SJSA1 (cell line): ENCODE results near the gene USP24. TPM values are rescaled to one million over a fixed set of nuclear protein-coding genes. Genes with fewer than 3 reads are reported as not detected.
"Not testable (repeated sequence)": the region's sequence is repeated elsewhere in the genome, so short reads cannot be mapped to it uniquely, and the experiment has no call there.

Experiments
- DNase-seq, 2 experiments: peaks; one replicate each; pipeline ENCODE4 v3.0.0-alpha.2; 2015 to 2020; ENCODE audit warnings: low spot score in 2 of 2, low read depth in 1 of 2
- H3K27ac ChIP-seq: fragments of 250-450 bp; sonication (Bioruptor Pico); 2 replicates; pipeline ENCODE4 v1.5.1; 2020; ENCODE audit warnings: mild to moderate bottlenecking, moderate library complexity
- H3K27me3 ChIP-seq: fragments of 250-450 bp; sonication (Bioruptor Pico); replicated peaks from 2 replicates; pipeline ENCODE4 v1.5.1; 2020; ENCODE audit warnings: mild to moderate bottlenecking, moderate library complexity
- H3K36me3 ChIP-seq: fragments of 250-450 bp; sonication (Bioruptor Pico); 2 replicates; pipeline ENCODE4 v1.5.1; 2020; ENCODE audit warnings: mild to moderate bottlenecking
- H3K4me1 ChIP-seq: fragments of 250-450 bp; sonication (Bioruptor Pico); replicated peaks from 2 replicates; pipeline ENCODE4 v1.6.1; 2021; ENCODE audit warnings: mild to moderate bottlenecking
- H3K4me3 ChIP-seq: fragments of 250-450 bp; sonication (Bioruptor Pico); 2 replicates; pipeline ENCODE4 v1.5.1; 2020; ENCODE audit warnings: mild to moderate bottlenecking
- H3K9me3 ChIP-seq: fragments of 250-450 bp; sonication (Bioruptor Pico); replicated peaks from 2 replicates; pipeline ENCODE4 v1.5.1; 2020; ENCODE audit warnings: mild to moderate bottlenecking
- total RNA-seq: library from RNA; depleted of rRNA; stranded (reverse); fragments of >200 nt; shearing (Covaris generic); gene quantifications from 2 replicates; pipeline ENCODE4 v1.2.3, GENCODE V29; 2014

Gene USP24
- total RNA-seq, 1 experiment from 2014 or later: 24.4 TPM

DNA sequence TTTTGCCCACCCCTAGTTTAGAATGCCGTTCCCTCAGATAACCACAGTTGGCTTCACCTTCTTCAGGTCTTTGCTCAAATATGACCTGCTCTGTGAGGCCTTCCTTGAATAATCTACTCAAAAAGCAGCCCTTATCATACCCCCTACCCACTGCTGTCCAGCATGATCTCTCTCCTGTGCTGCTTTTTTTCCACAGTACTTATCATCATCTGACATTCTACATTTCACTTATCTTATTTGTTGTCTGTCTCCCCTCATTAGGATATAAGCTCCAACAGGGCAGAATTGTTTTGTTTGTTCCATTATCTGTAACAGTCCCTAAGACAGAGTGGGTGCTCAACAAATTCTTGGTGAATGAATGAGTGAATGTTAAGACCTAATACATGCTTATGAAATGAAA lies 18.1 kb downstream of the USP24 start:
- Histone ChIP-seq H3K4me1 (no peaks in the 10 kb centered on the region), H3K4me3 (no peak overlapping the region), H3K9me3 (no peaks in the 10 kb centered on the region), H3K36me3 (peaks cover 13% of the 10 kb centered on the region; the same call in 1 of the 2 replicates), H3K27ac (no peak overlapping the region), H3K27me3 (no peaks in the 10 kb centered on the region)
- DNase-seq: no peak

DNA sequence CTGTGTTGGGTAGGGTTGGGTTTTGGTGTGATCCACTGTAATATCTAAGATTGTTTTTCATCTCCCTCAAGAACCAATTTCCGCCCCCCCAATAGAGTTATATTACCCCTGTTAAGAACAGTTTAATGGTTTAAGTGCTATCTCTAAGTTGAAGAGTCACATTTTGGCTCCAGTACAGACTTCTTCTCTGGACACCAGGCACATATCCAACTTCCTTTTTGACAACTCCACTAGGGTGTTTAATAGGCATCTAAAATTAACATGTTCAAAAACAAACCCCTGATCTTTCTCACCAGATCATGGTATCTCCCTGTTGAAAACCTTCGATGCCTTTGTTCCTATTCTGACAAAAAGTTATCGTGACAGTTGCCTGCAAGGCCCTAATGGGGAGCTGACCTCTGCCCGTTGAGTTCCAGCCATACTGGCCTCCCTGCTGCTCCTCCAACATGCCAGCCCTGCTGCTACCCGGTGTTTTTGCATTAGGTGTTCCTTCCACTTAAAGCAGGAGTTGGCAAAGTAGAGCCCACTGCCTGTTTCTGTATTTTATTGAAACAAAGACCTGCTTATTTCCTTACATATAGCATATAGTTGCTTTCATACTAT lies 18.6 kb downstream of the USP24 start:
- no peak for DNase-seq
- no peak overlapping the region for H3K4me3 ChIP-seq
- peaks cover 13% of the 10 kb centered on the region; the same call in 1 of the 2 replicates for H3K36me3 ChIP-seq
- H3K27me3 ChIP-seq: no peaks in the 10 kb centered on the region
- H3K4me1 ChIP-seq: no peaks in the 10 kb centered on the region
- H3K27ac ChIP-seq: no peak overlapping the region
- no peaks in the 10 kb centered on the region for H3K9me3 ChIP-seq

DNA sequence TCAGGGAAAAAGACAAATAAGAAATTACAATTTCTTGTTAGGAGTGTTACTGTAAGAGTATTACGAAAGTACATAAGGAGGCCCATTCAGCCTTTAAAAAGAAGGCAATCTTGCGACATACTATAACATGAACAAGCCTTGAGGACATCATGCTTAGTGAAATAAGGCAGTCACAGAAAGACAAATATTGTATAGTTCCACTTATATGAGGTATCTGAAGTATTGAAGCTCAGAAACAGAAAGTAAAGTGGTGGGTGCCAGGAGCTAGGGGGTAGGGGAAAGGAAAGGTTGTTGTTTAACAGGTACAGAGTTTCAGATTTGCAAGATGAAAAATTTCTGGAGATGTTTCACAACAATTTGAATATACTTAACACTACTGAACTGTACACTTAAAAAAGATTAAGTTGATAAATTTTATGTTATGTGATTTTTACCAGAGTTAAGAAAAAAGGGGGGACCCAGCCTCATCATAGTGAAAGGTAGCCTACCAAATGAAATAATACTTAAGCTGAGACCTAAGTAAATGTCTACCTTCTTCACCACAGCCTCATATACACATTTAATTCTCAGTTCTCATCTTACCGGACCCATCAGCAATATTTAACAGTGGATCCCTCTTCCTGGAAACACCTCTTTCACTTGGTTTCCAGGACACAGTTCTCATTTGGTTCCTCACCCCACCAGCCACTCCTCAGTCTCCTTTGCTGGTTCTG lies 19.5 kb downstream of the USP24 start:
- H3K36me3 ChIP-seq: peaks cover 13% of the 10 kb centered on the region; the same call in 1 of the 2 replicates
- no peak overlapping the region for H3K27ac ChIP-seq
- no peaks in the 10 kb centered on the region for H3K9me3 ChIP-seq
- H3K4me3 ChIP-seq: no peak overlapping the region
- no peaks in the 10 kb centered on the region for H3K4me1 ChIP-seq
- H3K27me3 ChIP-seq: no peaks in the 10 kb centered on the region
- DNase-seq: no peak

DNA sequence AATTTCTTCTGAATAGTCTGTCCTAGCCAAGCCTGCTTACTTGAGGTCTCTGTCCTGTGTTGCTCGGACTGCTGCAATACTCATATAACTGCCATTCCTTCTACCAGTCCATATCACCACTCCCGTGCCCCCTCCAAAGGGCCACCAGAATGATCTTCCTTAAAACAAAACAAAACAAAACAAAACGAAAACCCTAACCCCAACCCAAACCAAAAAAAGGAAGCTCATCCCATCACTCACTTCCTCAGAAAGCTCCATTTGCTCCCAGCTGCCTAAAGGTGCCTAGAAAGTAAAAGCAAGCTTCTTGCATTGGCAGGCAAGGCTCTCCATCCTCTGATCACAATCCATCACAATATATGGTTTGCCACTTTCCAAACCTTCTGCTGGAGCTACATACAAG lies 20.3 kb downstream of the USP24 start:
- no peak overlapping the region for H3K4me3 ChIP-seq
- no peak overlapping the region for H3K27ac ChIP-seq
- no peak for DNase-seq
- no peaks in the 10 kb centered on the region for H3K4me1 ChIP-seq
- no peaks in the 10 kb centered on the region for H3K27me3 ChIP-seq
- H3K36me3 ChIP-seq: peaks cover 11% of the 10 kb centered on the region; the same call in 1 of the 2 replicates
- H3K9me3 ChIP-seq: no peaks in the 10 kb centered on the region

DNA sequence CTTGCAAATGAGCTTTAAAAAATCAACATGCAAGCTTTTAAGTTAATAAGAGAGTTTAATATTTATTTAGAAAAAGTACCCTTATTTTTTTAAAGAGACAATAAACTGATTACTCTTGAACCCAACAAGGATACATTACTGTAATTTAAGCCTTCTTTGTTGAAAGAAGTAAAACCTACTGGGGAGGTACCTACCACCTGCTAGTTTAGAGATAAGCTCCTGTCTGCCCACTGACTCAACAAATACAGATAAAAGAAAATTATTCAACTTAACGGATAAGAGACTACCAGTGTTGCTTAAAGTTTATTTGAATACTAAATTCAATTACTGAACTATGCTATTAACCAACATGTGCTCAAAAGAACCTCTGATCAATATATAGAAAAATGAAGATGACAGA lies 23.1 kb downstream of the USP24 start:
- H3K9me3 ChIP-seq: no peaks in the 10 kb centered on the region
- H3K27ac ChIP-seq: no peak overlapping the region
- H3K4me1 ChIP-seq: no peaks in the 10 kb centered on the region
- H3K4me3 ChIP-seq: no peak overlapping the region
- no peak for DNase-seq
- H3K36me3 ChIP-seq: no peaks in the 10 kb centered on the region; the same call in 1 of the 2 replicates
- no peaks in the 10 kb centered on the region for H3K27me3 ChIP-seq

DNA sequence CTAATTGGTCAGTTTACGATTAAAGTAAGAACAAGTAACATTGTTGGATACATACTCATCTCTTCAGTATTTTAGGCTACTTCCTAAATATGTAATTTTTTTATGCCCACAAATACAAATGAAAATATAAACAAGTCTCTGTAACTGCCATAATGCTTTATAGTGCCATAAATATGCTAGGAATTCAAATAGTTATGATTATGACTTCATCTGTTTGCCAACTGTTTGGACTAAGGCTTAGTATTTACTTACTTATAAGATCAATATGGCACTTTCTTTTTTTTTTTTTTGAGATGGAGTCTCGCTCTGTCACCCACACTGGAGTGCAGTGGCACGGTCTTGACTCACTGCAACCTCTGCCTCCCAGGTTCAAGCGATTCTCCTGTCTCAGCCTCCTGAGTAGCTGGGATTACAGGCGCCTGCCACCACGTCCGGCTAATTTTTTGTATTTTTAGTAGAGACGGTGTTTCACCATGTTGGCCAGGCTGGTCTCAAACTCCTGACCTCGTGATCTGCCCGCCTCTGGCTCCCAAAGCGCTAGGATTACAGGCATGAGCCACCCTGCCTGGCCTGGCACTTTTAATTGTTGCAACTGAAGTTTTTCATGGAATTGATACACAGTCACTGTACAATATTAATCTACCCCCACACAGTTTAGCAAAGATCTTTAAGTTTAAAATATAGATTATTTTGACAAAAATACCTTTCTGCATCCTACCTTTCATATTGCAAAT lies 23.8 kb downstream of the USP24 start:
- H3K27me3 ChIP-seq, H3K27ac ChIP-seq, H3K4me3 ChIP-seq, H3K36me3 ChIP-seq, H3K4me1 ChIP-seq, H3K9me3 ChIP-seq, DNase-seq: not testable (repeated sequence)

DNA sequence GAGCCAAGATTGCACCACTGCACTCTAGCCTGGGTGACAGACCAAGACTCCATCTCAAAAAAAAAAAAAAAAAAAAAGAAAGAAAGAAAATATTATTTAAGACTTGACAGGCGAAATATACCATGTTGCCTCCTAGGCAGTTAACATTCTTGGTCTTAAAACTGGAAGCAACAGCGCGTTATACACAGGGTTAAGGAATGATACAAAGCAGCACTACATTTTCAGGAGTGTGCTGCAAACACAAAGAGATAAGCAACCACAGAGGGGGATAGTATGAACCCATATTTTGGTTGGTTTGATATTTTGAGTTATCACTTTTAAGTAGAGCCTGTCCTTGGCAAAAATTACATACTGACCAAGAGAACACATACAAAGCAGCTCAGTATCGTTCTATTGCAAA lies 25.1 kb downstream of the USP24 start:
- Histone ChIP-seq H3K27me3 (no peaks in the 10 kb centered on the region), H3K4me3 (no peak overlapping the region), H3K9me3 (no peaks in the 10 kb centered on the region), H3K27ac (no peak overlapping the region), H3K4me1 (no peaks in the 10 kb centered on the region), H3K36me3 (no peaks in the 10 kb centered on the region)
- no peak for DNase-seq

DNA sequence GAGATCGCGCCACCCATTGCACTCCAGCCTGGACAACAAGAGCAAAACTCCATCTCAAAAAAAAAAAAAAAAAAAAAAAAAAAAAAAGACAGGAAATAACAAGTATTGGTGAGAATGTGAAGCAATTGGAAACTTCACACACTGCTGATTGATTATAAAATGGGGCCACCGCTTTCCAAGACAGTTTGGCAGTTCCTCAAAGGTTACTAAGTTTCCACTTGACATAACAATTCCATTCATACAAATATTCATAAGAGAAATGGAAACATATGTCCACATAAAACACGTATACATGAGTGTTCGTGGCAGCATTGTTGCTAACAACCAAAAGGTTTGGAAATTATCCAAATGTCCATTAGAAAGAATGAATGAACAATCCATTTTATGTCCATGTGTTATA lies 26.3 kb downstream of the USP24 start:
- Histone ChIP-seq H3K36me3 (no peaks in the 10 kb centered on the region), H3K27me3 (no peaks in the 10 kb centered on the region), H3K9me3 (no peaks in the 10 kb centered on the region), H3K4me3 (no peak overlapping the region), H3K4me1 (no peaks in the 10 kb centered on the region), H3K27ac (no peak overlapping the region)
- DNase-seq: no peak

DNA sequence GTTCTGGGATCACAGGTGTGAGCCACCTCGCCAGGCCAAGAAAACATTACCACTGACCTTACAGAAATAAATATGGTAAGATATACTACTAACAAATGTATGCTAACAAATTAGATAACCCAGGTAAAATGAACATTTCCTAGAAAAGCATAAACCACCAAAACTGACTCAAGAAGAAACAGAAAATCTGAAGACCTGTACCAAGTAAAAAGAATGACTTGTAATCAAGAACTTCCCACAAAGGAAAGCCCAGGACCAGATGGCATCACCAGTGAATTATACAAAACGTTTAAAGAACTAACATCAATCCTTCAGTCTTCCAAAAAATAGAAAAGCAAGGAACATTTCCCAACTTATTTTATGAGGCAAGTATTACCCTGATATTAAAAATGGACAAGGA lies 29.3 kb downstream of the USP24 start:
- no peaks in the 10 kb centered on the region for H3K4me1 ChIP-seq
- no peaks in the 10 kb centered on the region for H3K9me3 ChIP-seq
- no peak overlapping the region for H3K4me3 ChIP-seq
- no peaks in the 10 kb centered on the region for H3K36me3 ChIP-seq
- no peak overlapping the region for H3K27ac ChIP-seq
- H3K27me3 ChIP-seq: no peaks in the 10 kb centered on the region
- DNase-seq: no peak

DNA sequence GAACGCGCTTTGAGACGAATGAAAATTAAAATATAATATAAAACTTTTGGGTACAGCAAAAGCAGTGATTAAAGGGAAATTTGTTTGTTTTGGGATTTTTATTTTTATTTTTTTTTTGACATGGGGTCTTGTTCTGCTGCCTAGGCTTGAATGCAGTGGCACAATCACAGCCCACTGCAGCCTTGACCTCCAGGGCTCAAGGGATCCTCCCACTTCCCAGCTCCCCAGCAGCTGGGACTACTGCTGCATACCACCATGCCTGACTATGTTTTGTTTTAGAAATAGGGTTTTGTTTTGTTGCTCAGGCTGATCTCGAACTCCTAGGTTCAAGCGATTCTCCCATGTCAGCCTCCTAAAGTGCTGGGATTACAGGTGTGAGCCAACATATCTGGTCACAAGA lies 30.3 kb downstream of the USP24 start:
- Histone ChIP-seq H3K4me3 (no peak overlapping the region), H3K27ac (no peak overlapping the region), H3K4me1 (no peaks in the 10 kb centered on the region), H3K9me3 (no peaks in the 10 kb centered on the region), H3K36me3 (no peaks in the 10 kb centered on the region), H3K27me3 (no peaks in the 10 kb centered on the region)
- no peak for DNase-seq

DNA sequence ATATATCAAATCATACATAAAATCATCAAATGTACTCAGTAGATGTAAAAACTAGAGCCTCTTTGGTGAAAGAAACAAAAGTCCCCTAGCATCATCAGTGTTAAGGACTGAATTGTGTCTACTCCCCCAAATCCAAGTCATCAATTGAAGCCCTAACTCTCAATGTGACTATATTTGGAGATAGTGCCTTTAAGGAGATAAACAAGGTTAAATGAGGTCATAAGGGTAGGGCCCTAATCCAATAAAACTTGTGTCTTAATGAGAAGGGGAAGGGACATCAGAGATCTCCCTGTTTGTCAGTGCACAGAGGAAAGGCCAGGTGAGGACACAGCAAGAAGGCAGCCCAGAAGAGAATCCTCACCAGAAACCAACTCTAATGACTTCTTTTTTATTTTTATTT lies 33.5 kb downstream of the USP24 start:
- Histone ChIP-seq H3K4me3 (no peak overlapping the region), H3K27ac (no peak overlapping the region), H3K9me3 (no peaks in the 10 kb centered on the region), H3K36me3 (peaks cover 6% of the 10 kb centered on the region), H3K27me3 (no peaks in the 10 kb centered on the region), H3K4me1 (no peaks in the 10 kb centered on the region)
- DNase-seq: no peak

DNA sequence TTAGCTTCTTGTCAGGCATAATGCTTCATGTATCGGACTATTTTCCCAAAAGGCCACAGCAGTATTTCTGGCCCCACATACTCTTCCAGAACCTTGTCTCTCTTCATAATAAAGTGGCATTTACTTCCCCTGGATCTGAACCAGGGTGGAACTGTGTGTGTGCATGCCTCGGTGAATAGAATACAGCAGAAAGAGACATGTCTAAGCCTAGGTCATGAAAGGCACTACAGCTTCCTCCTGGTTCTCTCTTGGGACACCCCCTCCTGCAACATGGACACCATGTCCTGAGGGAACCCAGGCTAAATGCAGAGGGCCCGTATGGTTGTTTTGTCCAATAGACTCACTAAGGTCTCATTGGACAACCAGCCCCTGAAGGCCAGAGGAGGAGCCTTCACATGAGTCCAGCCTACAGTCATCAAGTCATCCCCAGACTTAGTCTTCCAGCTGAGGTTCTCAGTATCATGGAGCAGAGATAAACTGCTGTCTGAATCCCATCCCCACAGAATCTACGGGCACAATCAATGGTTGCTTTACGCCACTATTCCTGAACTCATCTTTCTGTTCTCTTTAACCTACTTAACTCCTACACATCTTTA lies 35.0 kb downstream of the USP24 start:
- no peaks in the 10 kb centered on the region for H3K9me3 ChIP-seq
- H3K4me1 ChIP-seq: no peaks in the 10 kb centered on the region
- no peaks in the 10 kb centered on the region for H3K27me3 ChIP-seq
- no peak overlapping the region for H3K4me3 ChIP-seq
- peaks cover 17% of the 10 kb centered on the region for H3K36me3 ChIP-seq
- DNase-seq: no peak
- H3K27ac ChIP-seq: no peak overlapping the region

DNA sequence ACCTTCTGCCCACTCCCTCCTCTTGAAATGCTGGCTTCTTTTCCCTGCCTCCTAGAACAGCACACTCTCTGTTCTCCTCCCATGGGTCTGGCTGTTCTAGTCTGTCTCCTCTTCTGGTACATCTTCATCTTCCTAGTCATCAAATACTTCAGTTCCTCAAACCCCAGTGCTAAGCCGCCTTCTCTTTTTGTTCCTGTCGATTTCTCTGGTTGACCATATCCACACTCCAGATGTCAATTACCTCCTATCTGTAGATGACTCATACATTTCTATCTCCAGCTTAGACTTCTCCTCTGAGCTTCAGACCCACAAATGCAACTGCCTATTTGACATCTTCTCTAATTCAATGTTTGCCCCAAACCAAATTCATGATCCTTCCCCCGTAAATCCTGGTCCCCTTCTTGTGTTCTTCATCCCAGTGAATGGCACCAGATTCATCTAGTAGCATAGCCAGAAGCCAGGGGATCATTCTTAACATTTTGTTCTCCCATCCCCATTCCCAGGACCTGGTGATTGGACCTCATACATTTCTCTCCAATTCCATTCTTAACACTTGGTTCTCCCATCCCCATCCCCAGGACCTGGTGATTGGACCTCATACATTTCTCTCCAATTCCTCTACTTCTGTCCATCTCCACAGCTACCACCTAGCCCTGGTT lies 35.9 kb downstream of the USP24 start:
- no peak for DNase-seq
- no peaks in the 10 kb centered on the region for H3K9me3 ChIP-seq
- no peaks in the 10 kb centered on the region for H3K27me3 ChIP-seq
- H3K27ac ChIP-seq: no peak overlapping the region
- peaks cover 21% of the 10 kb centered on the region for H3K36me3 ChIP-seq
- no peaks in the 10 kb centered on the region for H3K4me1 ChIP-seq
- H3K4me3 ChIP-seq: no peak overlapping the region
